K562 (cell line): ENCODE data around the gene CNOT4. TPM values are rescaled to one million over a fixed set of nuclear protein-coding genes. Genes with fewer than 3 reads are reported as not detected.

Experiments
- ELK3 ChIP-seq: fragments of 450-650 bp; formaldehyde crosslinking; IDR thresholded peaks from 2 replicates; pipeline ENCODE4 v1.4.0; 2020; ENCODE audit warnings: mild to moderate bottlenecking
- ETS2 ChIP-seq: IDR thresholded peaks from 2 replicates; pipeline ENCODE4 v1.6.1; 2016; ENCODE audit warnings: borderline replicate concordance, missing genetic modification characterization, mild to moderate bottlenecking, moderate library complexity, missing compliant biosample characterization; ENCODE audit not compliant: poor library complexity, severe bottlenecking
- EWSR1 ChIP-seq: fragments of 450-650 bp; IDR thresholded peaks from 2 replicates; pipeline ENCODE4 v1.6.1; 2018; ENCODE audit warnings: borderline replicate concordance, mild to moderate bottlenecking, low read depth, moderate library complexity; ENCODE audit not compliant: partially characterized antibody
- GTF3C2 ChIP-seq: IDR thresholded peaks from 3 replicates; pipeline ENCODE4 v1.6.1; 2011; ENCODE audit warnings: borderline replicate concordance, mild to moderate bottlenecking, moderate library complexity; ENCODE audit not compliant: insufficient read length; ENCODE audit errors: extremely low read depth
- KLF10 ChIP-seq: fragments of 250-450 bp; sonication (Bioruptor Pico); IDR thresholded peaks from 2 replicates; pipeline ENCODE4 v1.6.1; 2021; ENCODE audit warnings: matching md5 sums
- NFIX ChIP-seq: fragments of 250-450 bp; sonication (Bioruptor Pico); IDR thresholded peaks from 2 replicates; pipeline ENCODE4 v1.4.0; 2020; ENCODE audit warnings: low read depth, mild to moderate bottlenecking, moderate library complexity
- SAFB2 ChIP-seq: fragments of 200-400 bp; formaldehyde crosslinking; IDR thresholded peaks from 2 replicates; pipeline ENCODE4 v1.6.1; 2018; ENCODE audit warnings: borderline replicate concordance, low read length, low read depth, moderate library complexity; ENCODE audit not compliant: severe bottlenecking
- SIN3A ChIP-seq, 2 experiments: fragments of 150-350 bp in 1 of 2; IDR thresholded peaks; 2 replicates each; pipeline ENCODE4 v1.6.1; 2011 to 2016; ENCODE audit warnings: borderline replicate concordance in 2 of 2, low read depth in 2 of 2, low read length in 2 of 2, mild to moderate bottlenecking in 2 of 2, moderate library complexity in 2 of 2; ENCODE audit not compliant: control insufficient read depth in 1 of 2
- SRSF3 ChIP-seq: fragments of 200-400 bp; formaldehyde crosslinking; IDR thresholded peaks from 2 replicates; pipeline ENCODE4 v1.6.1; 2016; ENCODE audit warnings: mild to moderate bottlenecking, low read length, moderate library complexity; ENCODE audit not compliant: insufficient read depth
- VEZF1 ChIP-seq: fragments of 200-800 bp; sonication (Bioruptor generic); IDR thresholded peaks from 2 replicates; pipeline ENCODE4 v1.6.1; 2017; ENCODE audit warnings: missing genetic modification characterization, missing compliant biosample characterization
- ZNF224 ChIP-seq: sonication (generic); formaldehyde crosslinking; IDR thresholded peaks from 2 replicates; pipeline ENCODE4 v1.8.0; 2022; ENCODE audit warnings: mild to moderate bottlenecking, missing genetic modification reagents
- polyA plus RNA-seq, 8 experiments: library from polyadenylated mRNA; depleted of rRNA in 4 of 8; stranded (reverse) in 5 of 8; unstranded in 3 of 8; fragments of >200 nt; fragmentation: Nextera tagmentation in 2 of 8; fragmentation: Illumina TruSeq in 1 of 8; extraction: Ambion mirVana in 2 of 8; extraction: Trizol in 1 of 8; gene quantifications; 2 replicates each; pipeline versions ENCODE4 v1.2.1 to v1.2.3, GENCODE V29; 2011 to 2014; ENCODE audit warnings: inconsistent platforms in 1 of 8, missing spikeins in 1 of 8
- total RNA-seq, 7 experiments: library from RNA; depleted of rRNA in 6 of 7; stranded (reverse); fragments of >200 nt in 6 of 7; fragmentation: Illumina TruSeq in 2 of 7; extraction: Trizol in 2 of 7; gene quantifications; 2 replicates each; pipeline versions ENCODE4 v1.2.1 to v1.2.3, GENCODE V29; 2011 to 2021; ENCODE audit warnings: low replicate concordance in 1 of 7
- TF ChIP-seq, protein P1 (sequence below): fragments of 250-450 bp; sonication (Bioruptor Pico); IDR thresholded peaks from 2 replicates; pipeline ENCODE4 v1.5.0; 2021; ENCODE audit warnings: mild to moderate bottlenecking, moderate library complexity
- TF ChIP-seq, protein P2 (sequence below): sonication (generic); formaldehyde crosslinking; IDR thresholded peaks from 2 replicates; pipeline ENCODE4 v1.4.0; 2020; ENCODE audit warnings: mild to moderate bottlenecking, missing genetic modification reagents

Gene CNOT4
- total and polyA plus RNA-seq, 9 of the 15 experiments (the other 6 are each of a cell fraction or from before 2014, with no cell fraction given): 8.6 to 24.1 (median 15.4) TPM

- TF ChIP-seq SIN3A (IDR thresholded peaks at IDR 0.05; ENCODE audit: borderline replicate concordance in 2 of 2, control insufficient read depth in 1 of 2, low read depth in 2 of 2, low read length in 2 of 2) (no peak), KLF10 (no peak), ZNF224 (CRISPR knock-in tag) (no peak), ELK3 (CRISPR knock-in tag) (no peak), SAFB2 (no peak), VEZF1 (CRISPR knock-in tag) (no peak), EWSR1 (no peak), NFIX (peak; percentile 71), ETS2 (tag) (no peak), SRSF3 (no peak), GTF3C2 (no peak)
- TF ChIP-seq, protein P1, sequence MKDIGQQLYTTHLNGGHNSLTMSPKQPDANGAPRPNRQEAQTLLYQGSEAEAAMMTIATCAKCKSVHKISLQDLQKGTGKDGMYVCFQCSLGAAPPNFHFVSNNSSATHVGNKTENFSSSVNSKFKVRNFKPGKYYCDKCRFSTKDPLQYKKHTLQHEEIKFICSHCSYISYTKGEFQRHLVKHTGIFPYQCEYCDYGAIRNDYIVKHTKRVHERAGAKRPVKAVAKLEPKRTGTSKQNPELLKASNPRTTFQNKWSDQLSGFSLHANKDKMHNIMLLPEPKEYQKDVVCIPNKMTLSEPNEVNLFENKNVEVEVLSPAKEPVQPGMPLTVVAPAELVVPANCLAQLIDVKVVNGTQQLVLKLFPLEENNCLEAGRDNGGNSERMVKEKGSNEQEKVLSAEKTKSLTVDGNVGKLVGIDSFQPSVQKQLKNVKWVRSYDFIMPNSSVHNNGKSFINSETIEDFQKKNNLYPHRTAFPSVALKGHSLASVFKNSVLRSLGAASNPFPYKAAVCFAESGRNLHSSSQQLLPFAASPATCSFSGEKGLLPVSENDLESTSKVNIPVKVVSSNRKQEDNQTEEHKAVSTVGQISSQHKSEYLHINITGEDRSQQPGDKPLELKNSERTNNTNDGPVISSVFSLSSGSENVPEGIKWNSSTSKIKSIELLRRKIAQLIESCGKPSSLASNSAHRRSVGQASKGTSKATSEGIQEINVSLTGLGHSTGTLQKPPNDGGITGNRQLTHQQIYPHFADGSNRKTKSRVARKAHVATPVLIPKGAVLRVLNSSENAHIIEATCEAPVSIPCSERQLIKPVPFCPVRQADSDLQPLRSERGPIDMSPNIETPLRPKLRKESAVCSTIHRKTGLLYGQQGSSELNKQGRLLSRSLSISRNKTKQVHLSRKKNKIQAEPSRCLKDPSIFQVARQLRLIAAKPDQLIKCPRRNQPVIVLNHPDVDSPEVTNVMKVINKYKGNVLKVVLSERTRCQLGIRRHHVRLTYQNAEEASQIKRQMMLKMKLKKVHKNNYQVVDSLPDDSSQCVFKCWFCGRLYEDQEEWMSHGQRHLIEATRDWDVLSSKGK (CRISPR knock-in tag): no peak
- TF ChIP-seq, protein P2, sequence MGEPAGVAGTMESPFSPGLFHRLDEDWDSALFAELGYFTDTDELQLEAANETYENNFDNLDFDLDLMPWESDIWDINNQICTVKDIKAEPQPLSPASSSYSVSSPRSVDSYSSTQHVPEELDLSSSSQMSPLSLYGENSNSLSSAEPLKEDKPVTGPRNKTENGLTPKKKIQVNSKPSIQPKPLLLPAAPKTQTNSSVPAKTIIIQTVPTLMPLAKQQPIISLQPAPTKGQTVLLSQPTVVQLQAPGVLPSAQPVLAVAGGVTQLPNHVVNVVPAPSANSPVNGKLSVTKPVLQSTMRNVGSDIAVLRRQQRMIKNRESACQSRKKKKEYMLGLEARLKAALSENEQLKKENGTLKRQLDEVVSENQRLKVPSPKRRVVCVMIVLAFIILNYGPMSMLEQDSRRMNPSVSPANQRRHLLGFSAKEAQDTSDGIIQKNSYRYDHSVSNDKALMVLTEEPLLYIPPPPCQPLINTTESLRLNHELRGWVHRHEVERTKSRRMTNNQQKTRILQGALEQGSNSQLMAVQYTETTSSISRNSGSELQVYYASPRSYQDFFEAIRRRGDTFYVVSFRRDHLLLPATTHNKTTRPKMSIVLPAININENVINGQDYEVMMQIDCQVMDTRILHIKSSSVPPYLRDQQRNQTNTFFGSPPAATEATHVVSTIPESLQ: no peak
Observed at GRCh38 chr7:135490783-135491182, 19.1 kb downstream of the CNOT4 start (continued).
